GM13976 (cell line): ENCODE results near the gene MACROD1.
A peak's percentile ranks its signal among the peaks of the same experiment; 100 is the strongest.

Source experiments
- DNase-seq: peaks from one replicate; pipeline ENCODE4 v3.0.0; 2012; ENCODE audit warnings: low spot score
- in situ Hi-C: fragments of 300-500 bp; cut with MboI; formaldehyde crosslinking; loops from one replicate; pipeline ENCODE4 v1.12.0; 2022; ENCODE audit warnings: low sequenced_read_pairs, mixed read lengths, inconsistent platforms; ENCODE audit not compliant: unreplicated experiment
- TF ChIP-seq, protein P1 (sequence below): IDR thresholded peaks from 2 replicates; pipeline ENCODE4 v1.5.1; 2012; ENCODE audit warnings: borderline replicate concordance, mild to moderate bottlenecking; ENCODE audit not compliant: insufficient read depth; ENCODE audit errors: extremely low read depth, missing control alignments, control extremely low read depth

Gene MACROD1

GRCh38 chr11:63958008-63958407 is 207.9 kb downstream of the MACROD1 start:
- TF ChIP-seq, protein P1, sequence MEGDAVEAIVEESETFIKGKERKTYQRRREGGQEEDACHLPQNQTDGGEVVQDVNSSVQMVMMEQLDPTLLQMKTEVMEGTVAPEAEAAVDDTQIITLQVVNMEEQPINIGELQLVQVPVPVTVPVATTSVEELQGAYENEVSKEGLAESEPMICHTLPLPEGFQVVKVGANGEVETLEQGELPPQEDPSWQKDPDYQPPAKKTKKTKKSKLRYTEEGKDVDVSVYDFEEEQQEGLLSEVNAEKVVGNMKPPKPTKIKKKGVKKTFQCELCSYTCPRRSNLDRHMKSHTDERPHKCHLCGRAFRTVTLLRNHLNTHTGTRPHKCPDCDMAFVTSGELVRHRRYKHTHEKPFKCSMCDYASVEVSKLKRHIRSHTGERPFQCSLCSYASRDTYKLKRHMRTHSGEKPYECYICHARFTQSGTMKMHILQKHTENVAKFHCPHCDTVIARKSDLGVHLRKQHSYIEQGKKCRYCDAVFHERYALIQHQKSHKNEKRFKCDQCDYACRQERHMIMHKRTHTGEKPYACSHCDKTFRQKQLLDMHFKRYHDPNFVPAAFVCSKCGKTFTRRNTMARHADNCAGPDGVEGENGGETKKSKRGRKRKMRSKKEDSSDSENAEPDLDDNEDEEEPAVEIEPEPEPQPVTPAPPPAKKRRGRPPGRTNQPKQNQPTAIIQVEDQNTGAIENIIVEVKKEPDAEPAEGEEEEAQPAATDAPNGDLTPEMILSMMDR: no peak
- no peak for DNase-seq
- in situ Hi-C loops: no loop called here

DNA sequence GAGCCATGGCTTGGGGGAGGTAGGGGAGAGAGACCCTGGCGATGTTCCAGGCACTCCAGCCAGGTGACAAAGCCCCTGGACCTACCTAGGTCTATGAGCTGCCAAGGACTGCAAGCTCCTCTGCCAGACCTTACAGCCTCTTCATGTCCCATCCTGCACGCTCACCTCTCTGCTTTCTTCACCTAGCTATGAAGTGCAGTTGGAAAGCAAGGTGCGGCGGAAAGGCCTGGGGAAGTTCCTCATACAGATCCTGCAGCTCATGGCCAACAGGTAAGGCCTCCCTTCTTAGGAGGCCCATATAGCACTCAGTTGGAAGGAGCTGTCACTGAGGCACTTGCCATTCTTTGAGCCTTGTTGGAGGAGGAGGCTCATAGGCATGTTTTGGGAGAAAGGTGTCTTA is 213.3 kb downstream of the MACROD1 start:
- in situ Hi-C loops: no loop called here
- DNase-seq: no peak
- TF ChIP-seq, protein P1: no peak

GRCh38 chr11:63951779-63952536 is 214.0 kb downstream of the MACROD1 start:
- TF ChIP-seq, protein P1: no peak
- in situ Hi-C loops: no loop called here
- DNase-seq: peak; percentile 79
